ENCODE results near the gene TARM1.

GRCh38 chr19:54100561-54100960 is 19.4 kb upstream of the TARM1 start, which contains the start of gene OSCAR:
- no peak for TF ChIP-seq POLR2A (IDR thresholded peaks at IDR 0.05; ENCODE audit: low read depth, low read length)
- no peak for TF ChIP-seq TAF1 (IDR thresholded peaks at IDR 0.05; ENCODE audit: low read depth, low read length)
- no peak for TF ChIP-seq POLR2AphosphoS5 (IDR thresholded peaks at IDR 0.05; ENCODE audit: low read depth, low read length)
- no peak for TF ChIP-seq PAX5 (IDR thresholded peaks at IDR 0.05; ENCODE audit: insufficient read depth, low read length, severe bottlenecking)
- TF ChIP-seq SPI1 (IDR thresholded peaks at IDR 0.05; ENCODE audit: low read depth, low read length) = no peak
- no peak for TF ChIP-seq POU2F2 (IDR thresholded peaks at IDR 0.05; ENCODE audit: low read depth, low read length)

All from GM12891 (cell line).